Cardiac fibroblast (primary cell): ENCODE results near the gene NCOA6.
"Not testable (repeated sequence)": the region's sequence is repeated elsewhere in the genome, so short reads cannot be mapped to it uniquely, and the experiment has no call there.

Experiments
- DNase-seq, 2 donors: peaks; one replicate each; pipeline versions ENCODE4 v3.0.0 to v3.0.0-alpha.2; 2010; ENCODE audit warnings: low read depth in 2 of 2
- H3K4me3 ChIP-seq, 2 donors: replicated peaks in 1 of 2; 1 replicate in 1 of 2; 2 replicates in 1 of 2; pipeline ENCODE4 v1.5.1; 2011; ENCODE audit warnings: low read depth in 2 of 2, low read length in 2 of 2, mild to moderate bottlenecking in 2 of 2, moderate library complexity in 1 of 2
- CTCF ChIP-seq: IDR thresholded peaks from one replicate; pipeline ENCODE4 v1.5.1; 2011; ENCODE audit warnings: low read depth, mild to moderate bottlenecking, low read length, inconsistent platforms

The NCOA6 gene

GRCh38 chr20:34715384-34715783, 110.1 kb downstream of the NCOA6 start:
- DNase-seq, result peak in 1 of 2 donors; percentile 26
- TF ChIP-seq CTCF, result no peak

GRCh38 chr20:34713944-34714515, 111.4 kb downstream of the NCOA6 start:
- not testable (repeated sequence) for H3K4me3 ChIP-seq, DNase-seq

More at GRCh38 chr20:34715384-34715783, 110.1 kb downstream of the NCOA6 start:
- no peak overlapping the region for H3K4me3 ChIP-seq

GRCh38 chr20:34713194-34713943, 112.1 kb downstream of the NCOA6 start:
- TF ChIP-seq CTCF, result no peak
- peak; percentile 98 to 99 for DNase-seq
- H3K4me3 ChIP-seq, result no peak overlapping the region

- no peak for TF ChIP-seq CTCF
- no peak for DNase-seq
- no peak overlapping the region for H3K4me3 ChIP-seq
Measured at GRCh38 chr20:34712525-34713192, 112.8 kb downstream of the NCOA6 start.

- no peak overlapping the region for H3K4me3 ChIP-seq
- no peak for TF ChIP-seq CTCF
- DNase-seq, result no peak
Measured at GRCh38 chr20:34711813-34712430, 113.5 kb downstream of the NCOA6 start.

GRCh38 chr20:34710861-34711574, 114.4 kb downstream of the NCOA6 start:
- DNase-seq, result no peak
- TF ChIP-seq CTCF, result no peak
- no peak overlapping the region for H3K4me3 ChIP-seq
